HG02678 (cell line): ENCODE results near the gene MMP25.

Experiments
- ATAC-seq: cut with Tn5 transposase; IDR thresholded peaks from one replicate; pipeline ENCODE4 v1.9.1; 2021; ENCODE audit warnings: mild to moderate bottlenecking, moderate library complexity; ENCODE audit not compliant: unreplicated experiment

Gene MMP25

GRCh38 chr16:3045758-3046640, at the start of gene MMP25:
TSS of gene MMP25 (plus strand) at chr16:3046561. CDS start at chr16:3046918, 357 bp downstream.
- ATAC-seq, result no peak

- no peak for ATAC-seq
These were observed 46.4 kb upstream of the MMP25 start for GRCh38 chr16:2999929-3000328.

- ATAC-seq, result no peak
These were observed 45.8 kb upstream of the MMP25 start for GRCh38 chr16:3000540-3000939.

GRCh38 chr16:3001316-3001715, 45.0 kb upstream of the MMP25 start:
- ATAC-seq, result no peak

- ATAC-seq, result peak; percentile 92
These were observed 42.6 kb upstream of the MMP25 start for GRCh38 chr16:3003582-3004270.

DNA sequence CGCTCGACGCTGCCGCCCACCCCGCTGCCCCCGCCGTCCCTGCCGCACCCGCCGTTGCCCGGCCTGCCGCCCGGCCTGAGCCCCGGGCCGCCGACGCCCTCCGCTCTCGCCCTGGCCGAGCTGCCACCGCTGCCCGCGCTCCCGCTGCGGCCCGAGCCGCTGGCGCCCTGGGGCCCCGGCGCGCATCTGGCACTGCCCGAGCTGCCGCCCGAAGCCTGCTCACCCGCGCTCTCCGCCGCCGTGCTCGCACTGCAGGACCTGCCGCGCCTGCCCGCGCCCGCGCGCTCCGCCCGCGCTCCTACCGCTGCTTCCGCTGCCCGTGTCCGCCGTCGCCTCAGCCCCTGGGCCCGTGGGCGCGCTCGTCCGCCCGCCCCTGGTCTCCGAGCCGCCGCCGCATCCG, 42.0 kb upstream of the MMP25 start:
- ATAC-seq, result no peak

DNA sequence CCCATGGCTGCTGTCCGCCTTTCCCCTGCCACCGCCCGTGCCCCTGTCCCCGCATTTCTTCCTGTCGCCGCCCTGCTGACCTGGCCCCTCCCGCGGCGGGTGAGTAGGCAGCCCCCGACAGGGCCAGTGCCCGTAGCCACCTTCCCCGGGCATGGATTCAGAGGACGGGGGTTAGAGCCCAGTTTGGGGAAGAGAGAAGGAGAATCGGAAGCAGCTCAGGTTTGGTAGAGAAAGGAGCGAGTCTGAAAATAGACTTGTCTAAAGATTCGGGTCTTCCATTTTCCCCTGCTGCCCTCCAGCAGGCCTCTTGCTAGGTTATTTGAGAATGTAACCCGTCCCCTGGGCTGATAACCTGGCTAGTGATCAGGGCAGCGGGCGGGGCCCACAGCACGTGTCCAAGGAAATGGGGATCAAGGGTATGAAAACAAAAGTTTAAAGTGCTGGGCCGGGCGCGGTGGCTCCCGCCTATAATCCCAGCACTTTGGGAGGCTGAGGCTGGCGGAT, 41.5 kb upstream of the MMP25 start:
- peak; percentile 5 for ATAC-seq

DNA sequence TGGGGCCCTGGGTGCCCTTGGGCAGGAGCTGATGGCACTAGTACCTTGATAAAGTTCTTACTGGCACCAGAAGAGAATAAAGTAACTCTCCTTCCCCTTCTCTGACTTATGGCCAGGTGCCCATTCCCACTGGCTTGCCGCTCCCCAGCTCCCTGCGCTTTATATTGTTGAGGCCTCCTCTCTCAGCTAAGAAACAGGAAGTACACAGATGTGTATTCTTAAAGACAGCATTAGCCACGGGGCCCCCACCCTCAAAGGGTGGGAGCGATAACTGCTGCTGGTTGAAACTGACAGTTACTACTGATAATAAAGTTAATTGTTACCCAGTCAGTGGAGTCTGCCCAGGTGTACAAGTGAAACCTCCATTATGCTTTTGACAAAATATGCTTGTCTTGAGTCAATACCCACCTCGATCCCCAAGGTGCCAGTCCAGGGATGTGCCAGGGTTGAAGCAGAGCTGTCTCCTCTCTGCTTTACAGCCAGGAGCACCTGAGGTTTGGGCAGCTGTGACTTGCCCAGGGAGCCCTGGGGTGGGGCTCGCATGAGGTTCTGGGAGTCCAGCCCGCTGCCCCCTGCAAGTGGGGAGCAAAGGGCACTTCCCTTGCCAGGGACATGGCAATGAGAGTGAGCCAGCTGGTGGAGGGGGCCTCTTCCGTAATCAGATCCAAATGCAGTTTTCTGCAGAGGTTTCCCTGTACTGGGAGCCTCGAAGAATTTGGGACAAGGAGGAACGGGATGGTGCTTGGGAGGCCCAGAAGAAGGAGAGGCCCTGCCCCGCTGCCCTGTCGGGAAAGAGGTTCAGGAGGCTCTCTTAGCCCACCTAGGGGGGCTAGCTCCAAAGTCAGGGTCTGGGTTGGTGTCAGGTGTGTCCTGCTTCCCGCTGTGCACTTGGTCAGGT, 39.1 kb upstream of the MMP25 start:
- no peak for ATAC-seq

DNA sequence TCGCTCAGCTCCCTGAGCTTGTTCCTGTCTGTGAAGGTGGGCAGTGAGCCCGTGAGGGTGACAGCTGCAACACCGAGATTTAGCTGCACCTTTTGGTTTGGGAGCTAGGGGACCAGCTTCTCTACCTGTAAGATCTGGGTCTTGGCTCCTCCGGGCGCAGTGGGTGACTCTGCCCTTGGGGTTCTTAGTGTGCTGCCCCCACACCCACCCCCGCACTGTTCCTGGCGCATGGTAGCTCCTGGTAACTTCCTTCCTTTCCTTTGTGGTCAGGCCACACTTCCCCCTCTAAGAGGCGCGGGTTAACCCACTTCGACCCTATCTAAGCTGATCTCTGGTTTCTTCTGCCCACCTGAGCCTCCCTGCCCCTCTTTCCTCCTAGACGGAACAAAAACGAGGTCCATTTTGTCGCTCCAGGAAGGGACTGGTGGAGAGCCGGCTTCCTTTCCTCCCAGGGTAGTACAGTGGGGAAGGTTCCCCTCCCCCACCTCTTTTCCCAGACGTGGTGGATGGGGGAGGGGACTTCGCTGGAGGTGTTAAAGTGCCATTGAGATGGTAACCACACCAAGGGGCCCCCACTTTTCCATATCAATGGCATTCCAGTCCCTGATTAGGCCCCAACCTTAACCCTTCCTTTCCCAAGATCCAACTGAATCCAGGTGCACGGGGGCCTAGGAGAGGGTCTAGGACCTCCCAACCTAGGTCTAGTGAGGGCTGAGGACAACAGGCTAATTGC, 38.2 kb upstream of the MMP25 start:
- ATAC-seq, result no peak

- no peak for ATAC-seq
These were observed 37.7 kb upstream of the MMP25 start for GRCh38 chr16:3008690-3009037.

GRCh38 chr16:3009568-3010390, 36.6 kb upstream of the MMP25 start:
- ATAC-seq, result no peak

DNA sequence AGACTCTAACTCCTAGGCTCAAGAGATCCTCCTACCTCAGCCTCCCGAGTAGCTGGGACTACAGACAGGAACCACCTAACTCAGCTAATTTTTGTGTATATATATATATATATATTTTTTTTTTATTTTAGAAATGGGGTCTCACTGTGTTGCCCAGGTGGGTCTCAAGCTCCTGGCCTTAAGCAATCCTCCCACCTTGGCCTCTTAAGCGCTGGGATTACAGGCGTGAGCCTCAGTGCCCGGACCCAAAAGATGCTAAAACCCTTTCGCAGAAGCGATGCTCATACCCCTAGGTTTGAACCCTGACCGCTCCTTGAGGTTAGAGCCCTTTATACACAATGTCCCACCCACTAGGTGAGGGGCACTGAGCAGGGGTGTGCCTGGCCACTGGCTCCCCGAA, 35.9 kb upstream of the MMP25 start:
- ATAC-seq, result no peak

- ATAC-seq, result no peak
These were observed 34.1 kb upstream of the MMP25 start for GRCh38 chr16:3012246-3012645.

DNA sequence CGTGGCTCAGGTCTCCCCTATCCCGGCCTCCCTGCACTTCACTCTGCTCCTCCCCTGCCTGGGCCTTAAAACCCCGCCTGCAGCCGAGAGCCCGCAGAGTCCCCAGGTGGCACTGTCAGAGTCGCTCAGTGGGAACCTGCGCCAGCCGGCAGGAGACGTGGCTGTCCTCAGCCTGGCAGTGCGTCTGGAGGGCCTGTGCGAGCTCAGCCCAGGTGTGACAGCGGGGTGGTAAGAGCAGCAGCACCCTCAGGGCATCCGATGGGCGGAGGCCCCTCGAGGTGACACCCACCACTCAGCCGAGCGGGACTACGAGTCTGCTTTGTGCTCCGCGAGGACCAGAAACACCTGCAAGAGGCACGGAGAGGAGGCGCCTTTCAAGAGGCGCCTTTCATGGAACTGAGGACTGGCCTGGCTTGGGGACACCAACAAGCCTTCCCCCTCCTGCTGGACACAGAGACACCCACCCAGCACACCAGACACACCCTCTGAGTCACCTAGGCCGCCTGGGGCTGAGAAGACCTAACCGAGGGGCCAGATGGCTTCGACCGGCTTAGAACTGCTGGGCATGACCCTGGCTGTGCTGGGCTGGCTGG, 33.4 kb upstream of the MMP25 start, which contains the start of gene CLDN9:
TSS of gene CLDN9 (plus strand) at position 96 of the 593 bp plus-strand sequence. CDS start at position 536, 440 bp downstream.
- no peak for ATAC-seq

DNA sequence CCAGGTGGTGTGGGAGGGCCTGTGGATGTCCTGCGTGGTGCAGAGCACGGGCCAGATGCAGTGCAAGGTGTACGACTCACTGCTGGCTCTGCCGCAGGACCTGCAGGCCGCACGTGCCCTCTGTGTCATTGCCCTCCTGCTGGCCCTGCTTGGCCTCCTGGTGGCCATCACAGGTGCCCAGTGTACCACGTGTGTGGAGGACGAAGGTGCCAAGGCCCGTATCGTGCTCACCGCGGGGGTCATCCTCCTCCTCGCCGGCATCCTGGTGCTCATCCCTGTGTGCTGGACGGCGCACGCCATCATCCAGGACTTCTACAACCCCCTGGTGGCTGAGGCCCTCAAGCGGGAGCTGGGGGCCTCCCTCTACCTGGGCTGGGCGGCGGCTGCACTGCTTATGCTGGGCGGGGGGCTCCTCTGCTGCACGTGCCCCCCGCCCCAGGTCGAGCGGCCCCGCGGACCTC, 32.8 kb upstream of the MMP25 start:
- ATAC-seq, result no peak

- no peak for ATAC-seq
These were observed 32.2 kb upstream of the MMP25 start for GRCh38 chr16:3013998-3014690.

- ATAC-seq, result no peak
These were observed 31.4 kb upstream of the MMP25 start for GRCh38 chr16:3014971-3015370.

- no peak for ATAC-seq
These were observed 30.4 kb upstream of the MMP25 start for GRCh38 chr16:3015865-3016521.
